Testis (tissue), 3 donors: ENCODE measurements around the gene RASIP1. TPM values are rescaled to one million over a fixed set of nuclear protein-coding genes. Genes with fewer than 3 reads are reported as not detected.

Source experiments
- DNase-seq: peaks from one replicate; pipeline ENCODE4 v3.0.0-alpha.2; 2019
- H3K27ac ChIP-seq, 2 donors: fragments of 200-600 bp; sonication (generic); one replicate each; pipeline ENCODE4 v1.5.1; 2019
- H3K27me3 ChIP-seq: fragments of 200-600 bp; sonication (generic); one replicate; pipeline ENCODE4 v1.5.1; 2019
- H3K36me3 ChIP-seq: fragments of 200-600 bp; sonication (generic); one replicate; pipeline ENCODE4 v1.5.1; 2017; ENCODE audit warnings: low read depth; ENCODE audit errors: missing control alignments
- H3K4me1 ChIP-seq: fragments of 200-600 bp; sonication (generic); one replicate; pipeline ENCODE4 v1.5.1; 2019
- H3K4me3 ChIP-seq, 2 donors: fragments of 200-600 bp; sonication (generic); one replicate each; pipeline ENCODE4 v1.5.1; 2017 to 2019
- H3K9me3 ChIP-seq: fragments of 200-600 bp; sonication (generic); one replicate; pipeline ENCODE4 v1.5.1; 2017
- CTCF ChIP-seq, 3 experiments: fragments of 450-650 bp in 2 of 3; fragments of 200-600 bp in 1 of 3; sonication (generic) in 1 of 3; IDR thresholded peaks; one replicate each; pipeline ENCODE4 v1.5.1; 2016 to 2019; ENCODE audit warnings: antibody characterized with exemption in 3 of 3, mild to moderate bottlenecking in 2 of 3, moderate library complexity in 1 of 3
- POLR2A ChIP-seq: fragments of 450-650 bp; IDR thresholded peaks from one replicate; pipeline ENCODE4 v1.6.1; 2017; ENCODE audit warnings: antibody characterized with exemption, mild to moderate bottlenecking, moderate library complexity
- WGBS, 2 donors: methylation state at CpG; one replicate each; pipeline ENCODE4 v1.1.5; 2018; 5-methylcytosine and 5-hydroxymethylcytosine counted together
- intact Hi-C: fragments of 100-400 bp; cut with DNase I; formaldehyde crosslinking; loops from one replicate; pipeline ENCODE4 v1.15.1; 2023; ENCODE audit warnings: low total_unique reads
- polyA plus RNA-seq: library from polyadenylated mRNA; stranded (reverse); fragments of 350-450 nt; fragmentation: Illumina TruSeq; extraction: RNeasy Lipid Tissue Mini Kit (QIAGEN cat#74804); gene quantifications from one replicate; pipeline ENCODE4 v1.2.3, GENCODE V29; 2014; ENCODE audit warnings: low read depth, low replicate concordance; ENCODE audit not compliant: insufficient read depth
- total RNA-seq, 2 donors: library from RNA; depleted of rRNA; stranded (reverse); fragments of >200 nt; gene quantifications; one replicate each; pipeline ENCODE4 v1.2.3, GENCODE V29; 2016

RASIP1 gene
- total and polyA plus RNA-seq, 3 donors from 2014 or later, result 8.8 to 21.4 (median 11.2) TPM

- 21 to 23% methylated on average over 23 to 42 of the region's 51 CpGs for WGBS, 2 donors
- intact Hi-C loops, result no loop called here
- Histone ChIP-seq H3K27me3 (no peaks in the 10 kb centered on the region), H3K4me1 (no peaks in the 10 kb centered on the region), H3K27ac (peak overlapping the region in 1 of 2 donors; percentile 59), H3K9me3 (no peaks in the 10 kb centered on the region), H3K36me3 (no peaks in the 10 kb centered on the region), H3K4me3 (peak overlapping the region; percentile 52 to 54)
- no peak for TF ChIP-seq POLR2A
- TF ChIP-seq CTCF (IDR thresholded peaks at IDR 0.05), result no peak
- no peak for DNase-seq
These were observed 826 bp downstream of the RASIP1 start for GRCh38 chr19:48739404-48740163.

- Histone ChIP-seq H3K27me3 (no peaks in the 10 kb centered on the region), H3K4me3 (peak overlapping the region; percentile 52 to 54), H3K27ac (peak overlapping the region in 1 of 2 donors; percentile 59), H3K9me3 (no peaks in the 10 kb centered on the region), H3K4me1 (no peaks in the 10 kb centered on the region), H3K36me3 (no peaks in the 10 kb centered on the region)
- TF ChIP-seq POLR2A (no peak), CTCF (IDR thresholded peaks at IDR 0.05) (peak; percentile 11 to 45 (median 18))
- DNase-seq, result peak; percentile 94
- 2 to 13% methylated on average over 13 to 92 of the region's 96 CpGs for WGBS, 2 donors
- intact Hi-C loops, result no loop called here
These were observed 1.6 kb downstream of the RASIP1 start for GRCh38 chr19:48738557-48739403.

- Histone ChIP-seq H3K27ac (no peak overlapping the region), H3K9me3 (no peaks in the 10 kb centered on the region), H3K4me3 (no peak overlapping the region), H3K36me3 (no peaks in the 10 kb centered on the region), H3K27me3 (no peaks in the 10 kb centered on the region), H3K4me1 (no peaks in the 10 kb centered on the region)
- 47% methylated on average over 22 of the region's 22 CpGs for WGBS, 2 donors
- TF ChIP-seq POLR2A (no peak), CTCF (IDR thresholded peaks at IDR 0.05) (no peak)
- no peak for DNase-seq
- intact Hi-C loops, result no loop called here
These were observed 2.9 kb downstream of the RASIP1 start for GRCh38 chr19:48737360-48737998.

GRCh38 chr19:48735031-48735615 lies 5.3 kb downstream of the RASIP1 start:
- TF ChIP-seq CTCF (IDR thresholded peaks at IDR 0.05), result no peak
- no peak for TF ChIP-seq POLR2A
- no peak for DNase-seq
- Histone ChIP-seq H3K27ac (no peak overlapping the region), H3K9me3 (no peaks in the 10 kb centered on the region), H3K4me3 (peak overlapping the region in 1 of 2 donors; percentile 2), H3K27me3 (no peaks in the 10 kb centered on the region), H3K4me1 (no peaks in the 10 kb centered on the region), H3K36me3 (no peaks in the 10 kb centered on the region)
- intact Hi-C loops, result no loop called here
- WGBS, 2 donors, result 31 to 39% methylated on average over 21 to 37 of the region's 38 CpGs
